Effector memory CD4-positive, alpha-beta T cell (primary cell): Measurements from ENCODE around the gene MUS81.

Source experiments
- DNase-seq, 3 donors: peaks; one replicate each; pipeline ENCODE4 v3.0.0-alpha.2; 2020
- H3K27ac ChIP-seq: 2 replicates; pipeline ENCODE4 v1.7.0; 2013; ENCODE audit warnings: mild to moderate bottlenecking, low read length, moderate library complexity; ENCODE audit not compliant: insufficient read depth, poor library complexity, severe bottlenecking
- H3K27me3 ChIP-seq: replicated peaks from 2 replicates; pipeline ENCODE4 v1.7.0; 2013; ENCODE audit warnings: mild to moderate bottlenecking, low read length; ENCODE audit not compliant: insufficient read depth, control insufficient read depth, poor library complexity, severe bottlenecking
- H3K36me3 ChIP-seq: 2 replicates; pipeline ENCODE4 v1.7.0; 2013; ENCODE audit warnings: mild to moderate bottlenecking, low read length, moderate library complexity; ENCODE audit not compliant: control insufficient read depth, insufficient read depth
- H3K4me1 ChIP-seq: 2 replicates; pipeline ENCODE4 v1.7.0; 2013; ENCODE audit warnings: low read length, mild to moderate bottlenecking; ENCODE audit not compliant: control insufficient read depth, insufficient read depth, poor library complexity, severe bottlenecking
- H3K4me3 ChIP-seq: 2 replicates; pipeline ENCODE4 v1.7.0; 2013; ENCODE audit warnings: low read length, low read depth, mild to moderate bottlenecking; ENCODE audit not compliant: insufficient read depth, poor library complexity, severe bottlenecking
- H3K9me3 ChIP-seq: 2 replicates; pipeline ENCODE4 v1.7.0; 2013; ENCODE audit warnings: mild to moderate bottlenecking, low read length, moderate library complexity; ENCODE audit not compliant: control insufficient read depth

MUS81 gene

GRCh38 chr11:65900899-65901180 lies 40.6 kb downstream of the MUS81 start:
- Histone ChIP-seq H3K27me3 (peaks cover 11% of the 10 kb centered on the region), H3K9me3 (no peaks in the 10 kb centered on the region), H3K27ac (no peak overlapping the region), H3K4me3 (no peak overlapping the region), H3K4me1 (peaks cover 19% of the 10 kb centered on the region), H3K36me3 (no peaks in the 10 kb centered on the region)
- no peak for DNase-seq

DNA sequence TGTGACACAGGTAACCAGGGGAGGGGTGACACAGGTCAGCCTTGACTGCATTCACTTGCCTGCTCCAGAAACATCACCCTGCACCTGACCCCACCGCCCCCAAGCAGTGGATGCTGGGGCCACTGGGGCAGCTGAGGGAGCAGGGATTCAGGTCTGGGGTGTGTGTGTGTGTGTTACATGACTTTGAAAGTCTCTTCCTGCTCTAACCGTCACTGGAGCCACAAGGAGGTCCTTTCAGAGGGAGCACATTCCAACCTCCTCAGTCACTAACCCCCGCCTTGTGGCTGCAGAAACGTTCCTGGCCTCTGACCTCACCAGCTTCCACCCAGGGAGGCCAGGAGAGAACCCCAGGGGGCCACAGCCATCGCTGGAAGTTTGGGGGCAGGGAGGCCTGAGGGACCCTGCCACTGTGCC lies 42.8 kb downstream of the MUS81 start:
- Histone ChIP-seq H3K4me3 (no peak overlapping the region), H3K27ac (no peak overlapping the region), H3K36me3 (no peaks in the 10 kb centered on the region), H3K9me3 (no peaks in the 10 kb centered on the region), H3K4me1 (peaks cover 19% of the 10 kb centered on the region), H3K27me3 (peaks cover 11% of the 10 kb centered on the region)
- DNase-seq = no peak

- DNase-seq = no peak
- Histone ChIP-seq H3K36me3 (no peaks in the 10 kb centered on the region), H3K9me3 (no peaks in the 10 kb centered on the region), H3K4me3 (no peak overlapping the region), H3K27me3 (peaks cover 11% of the 10 kb centered on the region), H3K4me1 (peaks cover 18% of the 10 kb centered on the region), H3K27ac (no peak overlapping the region)
Measured at GRCh38 chr11:65903715-65904114, 43.5 kb downstream of the MUS81 start.

- Histone ChIP-seq H3K9me3 (no peaks in the 10 kb centered on the region), H3K36me3 (no peaks in the 10 kb centered on the region), H3K4me1 (no peaks in the 10 kb centered on the region), H3K27me3 (no peaks in the 10 kb centered on the region), H3K27ac (no peak overlapping the region), H3K4me3 (no peak overlapping the region)
- no peak for DNase-seq
Measured at GRCh38 chr11:65906602-65907001, 46.4 kb downstream of the MUS81 start.

GRCh38 chr11:65907878-65908277 lies 47.6 kb downstream of the MUS81 start:
- Histone ChIP-seq H3K27ac (no peak overlapping the region), H3K9me3 (no peaks in the 10 kb centered on the region), H3K4me1 (no peaks in the 10 kb centered on the region), H3K27me3 (no peaks in the 10 kb centered on the region), H3K36me3 (no peaks in the 10 kb centered on the region), H3K4me3 (no peak overlapping the region)
- DNase-seq = no peak

DNA sequence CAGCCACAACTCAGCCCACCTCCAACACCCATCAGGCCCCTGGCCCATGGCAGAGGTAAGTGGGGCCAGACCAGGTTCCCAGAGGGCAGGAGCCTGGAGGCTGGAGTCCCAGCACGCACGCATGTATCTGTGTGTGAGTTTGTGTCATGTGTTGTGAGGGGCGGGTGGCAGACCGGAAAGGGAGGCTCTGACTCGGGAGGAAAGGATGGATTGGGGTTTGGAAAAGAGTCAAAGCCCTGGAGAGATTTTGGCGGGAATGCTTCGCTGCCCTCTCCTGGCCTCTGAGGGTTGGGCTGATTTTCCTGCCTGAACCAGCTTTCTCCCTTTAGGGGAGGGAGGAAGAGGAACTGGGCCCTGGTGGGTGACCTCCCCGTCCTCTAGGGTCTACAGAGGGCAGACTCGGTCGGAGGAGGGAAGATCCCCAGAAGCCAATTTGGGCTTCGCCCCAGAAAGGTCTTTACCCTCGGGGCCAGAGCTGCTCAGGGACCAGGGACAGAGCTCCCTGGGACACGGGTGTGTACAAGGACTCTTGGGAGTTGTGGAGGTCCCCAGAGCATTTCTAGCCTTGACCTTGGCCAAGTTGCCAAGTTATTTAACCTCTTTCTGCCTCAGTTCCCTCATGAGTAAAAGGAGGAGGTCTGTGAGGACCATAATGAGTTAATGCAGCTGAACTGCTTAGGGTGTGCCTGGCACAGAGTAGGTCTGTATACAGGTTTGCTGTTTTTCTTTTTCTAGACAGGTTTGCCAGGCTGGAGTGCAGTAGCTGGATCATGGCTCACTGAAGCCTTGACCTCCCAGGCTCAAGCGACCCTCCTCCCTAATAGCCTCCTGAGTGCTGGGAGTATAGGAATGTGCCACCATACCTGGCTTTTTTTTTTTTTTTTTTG lies 51.7 kb downstream of the MUS81 start:
- Histone ChIP-seq H3K36me3 (no peaks in the 10 kb centered on the region), H3K4me3 (no peak overlapping the region), H3K4me1 (peaks cover 2% of the 10 kb centered on the region), H3K9me3 (no peaks in the 10 kb centered on the region), H3K27me3 (no peaks in the 10 kb centered on the region), H3K27ac (no peak overlapping the region)
- DNase-seq = no peak

DNA sequence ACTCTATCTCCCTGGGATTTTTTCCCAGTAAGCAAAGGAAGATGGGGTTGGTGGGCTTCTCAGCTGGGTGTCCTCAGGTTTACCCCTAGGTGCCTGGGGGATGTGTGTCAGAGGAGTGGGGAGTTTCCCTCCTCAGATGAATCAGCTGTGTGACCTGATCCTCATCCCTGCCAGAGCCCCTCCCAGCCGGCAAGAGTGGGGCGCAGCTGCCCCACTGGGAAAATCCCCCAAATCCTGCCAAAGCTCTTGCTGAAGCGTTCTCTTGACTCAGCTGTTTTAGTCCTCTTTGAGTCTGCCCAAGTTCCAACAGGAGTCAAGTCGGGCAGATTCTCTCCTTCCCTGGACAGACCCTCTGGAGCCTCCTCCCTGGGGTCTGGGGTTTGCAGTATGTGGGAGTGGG lies 52.6 kb downstream of the MUS81 start:
- Histone ChIP-seq H3K27me3 (no peaks in the 10 kb centered on the region), H3K27ac (no peak overlapping the region), H3K36me3 (no peaks in the 10 kb centered on the region), H3K4me3 (no peak overlapping the region), H3K9me3 (no peaks in the 10 kb centered on the region), H3K4me1 (peaks cover 12% of the 10 kb centered on the region)
- DNase-seq = no peak

DNA sequence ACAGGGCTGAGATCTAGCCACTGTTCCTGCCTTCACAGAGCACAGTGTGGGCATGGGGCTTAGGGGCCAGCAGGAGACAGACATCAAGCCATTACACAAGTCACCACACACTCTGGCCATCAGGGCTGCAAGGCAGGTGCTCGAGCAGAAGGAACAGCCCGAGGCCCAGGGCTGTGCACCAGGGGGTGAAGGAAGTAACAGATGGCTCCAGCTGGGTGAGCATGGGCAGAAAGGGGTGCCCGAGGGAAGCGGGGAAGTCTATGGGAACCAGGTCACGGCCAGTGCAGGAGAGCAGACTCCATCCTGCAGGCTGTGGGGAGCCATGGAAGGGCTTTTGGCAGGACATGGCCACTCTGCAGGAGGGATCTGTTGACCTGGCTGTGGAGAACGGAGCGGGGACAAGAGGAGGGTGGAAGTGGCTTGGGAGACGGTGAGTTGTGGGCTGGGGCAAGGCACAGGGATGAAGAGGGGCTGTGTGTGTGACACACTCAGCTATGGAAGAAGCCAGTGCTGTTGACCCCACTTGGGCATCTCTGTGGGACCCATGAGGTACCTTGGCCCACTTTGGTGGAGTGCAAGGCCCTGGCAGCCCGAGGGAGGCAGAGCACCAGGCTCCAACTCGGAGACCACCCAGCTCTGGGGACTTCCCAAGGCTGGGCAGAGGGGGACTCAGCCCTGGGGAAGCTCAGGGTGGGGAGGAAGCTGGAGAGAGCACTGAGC lies 55.0 kb downstream of the MUS81 start:
- Histone ChIP-seq H3K27ac (no peak overlapping the region), H3K4me3 (no peak overlapping the region), H3K4me1 (peaks cover 22% of the 10 kb centered on the region), H3K36me3 (no peaks in the 10 kb centered on the region), H3K27me3 (no peaks in the 10 kb centered on the region), H3K9me3 (no peaks in the 10 kb centered on the region)
- DNase-seq = no peak

GRCh38 chr11:65915821-65916251 lies 55.6 kb downstream of the MUS81 start:
- Histone ChIP-seq H3K4me3 (no peak overlapping the region), H3K27ac (no peak overlapping the region), H3K4me1 (peaks cover 28% of the 10 kb centered on the region), H3K27me3 (no peaks in the 10 kb centered on the region), H3K36me3 (no peaks in the 10 kb centered on the region), H3K9me3 (no peaks in the 10 kb centered on the region)
- DNase-seq = no peak
